PFSK-1 (cell line): ENCODE measurements around the gene MYO5B.

Experiments
- FOXP2 ChIP-seq: optimal IDR thresholded peaks from 2 replicates; pipeline ENCODE3; 2011; ENCODE audit warnings: borderline replicate concordance, control low read depth, inconsistent platforms; ENCODE audit not compliant: insufficient read depth; ENCODE audit errors: extremely low read length, extremely low read depth
- POLR2AphosphoS5 ChIP-seq: IDR thresholded peaks from 2 replicates; pipeline ENCODE4 v1.6.1; 2012; ENCODE audit warnings: low read depth, mild to moderate bottlenecking, control low read depth, low read length, moderate library complexity
- SIN3A ChIP-seq: IDR thresholded peaks from 2 replicates; pipeline ENCODE4 v1.6.1; 2012; ENCODE audit warnings: mild to moderate bottlenecking, low read length, moderate library complexity, borderline replicate concordance; ENCODE audit not compliant: insufficient read depth
- TAF1 ChIP-seq: IDR thresholded peaks from 2 replicates; pipeline ENCODE4 v1.6.1; 2012; ENCODE audit warnings: low read length, control low read depth, borderline replicate concordance; ENCODE audit not compliant: insufficient read depth
- TF ChIP-seq, protein P1 (sequence below), 2 experiments: IDR thresholded peaks; 2 replicates each; pipeline versions ENCODE4 v1.6.1 to v1.8.0; 2011 to 2012; ENCODE audit warnings: low read depth in 2 of 2, low read length in 2 of 2, control low read depth in 1 of 2, inconsistent platforms in 1 of 2, mild to moderate bottlenecking in 1 of 2, moderate library complexity in 1 of 2; ENCODE audit not compliant: insufficient read depth in 1 of 2

Gene MYO5B

DNA sequence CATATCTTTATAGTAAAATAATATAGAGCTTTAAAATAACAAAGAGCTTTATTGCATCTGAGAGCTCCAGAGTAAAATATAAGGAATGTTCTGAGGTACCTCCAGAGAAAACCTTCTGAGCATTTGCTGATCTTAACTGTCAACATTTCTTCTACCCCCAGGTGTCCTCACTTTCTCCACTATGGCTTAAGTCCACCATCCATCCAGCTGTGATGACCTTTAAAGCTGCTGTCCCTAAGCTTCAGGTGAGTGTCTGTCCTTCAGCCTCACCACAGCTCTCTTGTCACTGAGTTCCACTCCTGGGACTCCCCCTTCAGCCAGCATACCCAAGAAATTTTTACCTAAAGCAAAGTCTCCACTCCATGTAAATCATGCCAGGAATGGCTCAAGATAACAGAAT lies 137.9 kb downstream of the MYO5B start:
- TF ChIP-seq FOXP2: no peak
- TF ChIP-seq SIN3A: no peak
- TF ChIP-seq TAF1: no peak
- TF ChIP-seq, protein P1, sequence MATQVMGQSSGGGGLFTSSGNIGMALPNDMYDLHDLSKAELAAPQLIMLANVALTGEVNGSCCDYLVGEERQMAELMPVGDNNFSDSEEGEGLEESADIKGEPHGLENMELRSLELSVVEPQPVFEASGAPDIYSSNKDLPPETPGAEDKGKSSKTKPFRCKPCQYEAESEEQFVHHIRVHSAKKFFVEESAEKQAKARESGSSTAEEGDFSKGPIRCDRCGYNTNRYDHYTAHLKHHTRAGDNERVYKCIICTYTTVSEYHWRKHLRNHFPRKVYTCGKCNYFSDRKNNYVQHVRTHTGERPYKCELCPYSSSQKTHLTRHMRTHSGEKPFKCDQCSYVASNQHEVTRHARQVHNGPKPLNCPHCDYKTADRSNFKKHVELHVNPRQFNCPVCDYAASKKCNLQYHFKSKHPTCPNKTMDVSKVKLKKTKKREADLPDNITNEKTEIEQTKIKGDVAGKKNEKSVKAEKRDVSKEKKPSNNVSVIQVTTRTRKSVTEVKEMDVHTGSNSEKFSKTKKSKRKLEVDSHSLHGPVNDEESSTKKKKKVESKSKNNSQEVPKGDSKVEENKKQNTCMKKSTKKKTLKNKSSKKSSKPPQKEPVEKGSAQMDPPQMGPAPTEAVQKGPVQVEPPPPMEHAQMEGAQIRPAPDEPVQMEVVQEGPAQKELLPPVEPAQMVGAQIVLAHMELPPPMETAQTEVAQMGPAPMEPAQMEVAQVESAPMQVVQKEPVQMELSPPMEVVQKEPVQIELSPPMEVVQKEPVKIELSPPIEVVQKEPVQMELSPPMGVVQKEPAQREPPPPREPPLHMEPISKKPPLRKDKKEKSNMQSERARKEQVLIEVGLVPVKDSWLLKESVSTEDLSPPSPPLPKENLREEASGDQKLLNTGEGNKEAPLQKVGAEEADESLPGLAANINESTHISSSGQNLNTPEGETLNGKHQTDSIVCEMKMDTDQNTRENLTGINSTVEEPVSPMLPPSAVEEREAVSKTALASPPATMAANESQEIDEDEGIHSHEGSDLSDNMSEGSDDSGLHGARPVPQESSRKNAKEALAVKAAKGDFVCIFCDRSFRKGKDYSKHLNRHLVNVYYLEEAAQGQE (IDR thresholded peaks at IDR 0.05; ENCODE audit: insufficient read depth in 1 of 2, low read depth in 2 of 2, low read length in 2 of 2): no peak
- no peak for TF ChIP-seq POLR2AphosphoS5

DNA sequence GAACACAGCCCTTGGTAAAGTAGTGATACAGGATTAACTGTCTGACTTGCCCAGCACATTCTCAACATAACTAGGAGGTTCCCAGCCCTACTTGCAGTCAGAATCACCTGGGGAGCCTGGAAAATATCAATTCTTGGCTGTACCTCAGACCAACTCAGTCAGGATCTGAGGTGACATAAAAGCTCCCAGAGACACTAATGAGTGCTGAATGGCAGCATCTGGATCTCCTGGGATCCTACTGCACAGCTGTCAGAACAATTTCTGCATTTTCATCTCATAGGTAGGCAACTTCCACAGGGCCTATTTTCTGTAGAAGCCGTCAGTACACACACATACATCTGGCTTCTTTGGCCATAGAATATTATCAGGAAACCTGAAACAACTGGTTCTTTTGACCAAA lies 138.8 kb downstream of the MYO5B start:
- TF ChIP-seq TAF1 (no peak), SIN3A (no peak), POLR2AphosphoS5 (no peak), FOXP2 (no peak)
- TF ChIP-seq, protein P1 (IDR thresholded peaks at IDR 0.05; ENCODE audit: insufficient read depth in 1 of 2, low read depth in 2 of 2, low read length in 2 of 2): no peak

DNA sequence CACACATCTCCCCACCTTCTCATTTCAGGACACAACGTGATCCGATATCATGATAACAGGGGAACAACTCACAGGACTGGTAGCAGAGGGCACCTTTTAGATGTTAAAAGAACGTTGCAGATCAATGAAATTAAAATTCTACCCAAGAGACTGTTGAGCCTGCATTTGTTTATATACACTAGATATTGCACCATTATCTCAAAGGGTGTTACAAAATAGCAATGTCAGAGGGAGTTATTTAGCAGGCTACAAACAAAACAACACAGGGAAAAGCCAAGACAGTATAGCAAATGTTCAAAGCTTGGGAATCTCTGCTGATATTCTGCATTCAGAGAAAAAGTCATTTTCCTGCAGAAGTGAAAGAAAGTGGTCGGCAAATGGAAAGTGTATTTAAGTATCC lies 139.5 kb downstream of the MYO5B start:
- TF ChIP-seq, protein P1 (IDR thresholded peaks at IDR 0.05; ENCODE audit: insufficient read depth in 1 of 2, low read depth in 2 of 2, low read length in 2 of 2): no peak

DNA sequence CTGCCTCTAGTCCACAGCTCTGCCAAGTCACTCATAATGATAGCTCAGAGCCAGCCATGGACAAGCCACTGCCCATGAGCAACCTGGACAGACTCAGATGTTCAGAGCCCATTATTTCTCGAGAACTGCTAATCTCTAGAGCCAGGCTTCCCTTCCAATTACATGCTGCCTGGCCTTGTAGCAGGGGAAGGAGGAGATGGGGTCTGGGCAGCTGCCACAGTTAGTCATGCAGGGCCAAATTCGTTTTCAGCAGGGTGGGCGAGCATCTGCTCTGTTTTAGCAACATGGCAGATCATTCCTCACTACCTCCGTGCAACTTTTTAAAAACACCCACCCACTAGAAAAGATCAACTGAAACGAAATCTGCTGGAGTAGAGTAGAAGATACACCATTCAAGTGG lies 141.8 kb downstream of the MYO5B start:
- TF ChIP-seq FOXP2 (no peak), POLR2AphosphoS5 (no peak), TAF1 (no peak), SIN3A (no peak)
- TF ChIP-seq, protein P1 (IDR thresholded peaks at IDR 0.05; ENCODE audit: insufficient read depth in 1 of 2, low read depth in 2 of 2, low read length in 2 of 2): no peak

DNA sequence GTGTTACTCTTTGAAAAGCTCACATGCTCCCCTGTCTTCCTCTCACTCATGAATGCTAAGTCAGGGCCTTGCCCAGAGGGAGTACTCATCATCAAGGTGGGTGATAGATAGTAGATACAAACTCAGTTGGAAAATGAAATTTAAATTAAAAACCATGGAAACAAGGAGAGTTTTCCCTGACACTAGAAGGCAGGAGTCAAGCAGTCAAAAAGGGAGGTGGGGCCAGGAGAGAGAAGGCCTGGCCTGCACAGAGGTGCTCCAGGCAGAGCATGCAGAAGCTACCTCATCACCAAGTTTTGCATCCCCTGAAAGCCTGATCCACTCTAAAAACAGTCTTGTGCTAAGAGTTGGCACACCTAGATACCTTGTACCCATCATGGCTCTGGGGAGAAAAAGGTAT lies 143.7 kb downstream of the MYO5B start:
- no peak for TF ChIP-seq TAF1
- TF ChIP-seq, protein P1 (IDR thresholded peaks at IDR 0.05; ENCODE audit: insufficient read depth in 1 of 2, low read depth in 2 of 2, low read length in 2 of 2): no peak
- TF ChIP-seq FOXP2: no peak
- no peak for TF ChIP-seq POLR2AphosphoS5
- TF ChIP-seq SIN3A: no peak
